Liver (tissue), 9 donors: Measurements from ENCODE around the gene LAMTOR2. TPM values are rescaled to one million over a fixed set of nuclear protein-coding genes. Genes with fewer than 3 reads are reported as not detected.
A peak's percentile ranks its signal among the peaks of the same experiment; 100 is the strongest.

Source experiments
- DNase-seq: peaks from one replicate; pipeline ENCODE4 v3.0.0-alpha.2; 2017; ENCODE audit warnings: low spot score
- H3K27ac ChIP-seq, 2 donors: one replicate each; pipeline ENCODE4 v1.7.0; 2013; ENCODE audit warnings: inconsistent platforms in 2 of 2, low read length in 2 of 2, control low read depth in 1 of 2, low read depth in 1 of 2, mild to moderate bottlenecking in 1 of 2
- H3K27me3 ChIP-seq, 4 donors: one replicate each; pipeline versions ENCODE4 v1.6.1 to v1.7.0; 2013; ENCODE audit warnings: low read length in 3 of 4, inconsistent platforms in 1 of 4, mild to moderate bottlenecking in 1 of 4, moderate library complexity in 1 of 4; ENCODE audit not compliant: control insufficient read depth in 4 of 4, insufficient read depth in 4 of 4
- H3K36me3 ChIP-seq, 4 donors: one replicate each; pipeline versions ENCODE4 v1.6.1 to v1.7.0; 2013; ENCODE audit warnings: low read length in 3 of 4, mild to moderate bottlenecking in 3 of 4, low read depth in 1 of 4, moderate library complexity in 1 of 4; ENCODE audit not compliant: control insufficient read depth in 4 of 4, insufficient read depth in 3 of 4
- H3K4me1 ChIP-seq, 4 donors: one replicate each; pipeline versions ENCODE4 v1.6.1 to v1.7.0; 2013; ENCODE audit warnings: low read length in 3 of 4, mild to moderate bottlenecking in 3 of 4, moderate library complexity in 1 of 4; ENCODE audit not compliant: control insufficient read depth in 4 of 4, insufficient read depth in 4 of 4
- H3K4me3 ChIP-seq, 3 donors: one replicate each; pipeline versions ENCODE4 v1.6.1 to v1.7.0; 2013; ENCODE audit warnings: low read length in 3 of 3, control low read depth in 1 of 3, low read depth in 1 of 3, mild to moderate bottlenecking in 1 of 3
- H3K9ac ChIP-seq, 2 donors: one replicate each; pipeline ENCODE4 v1.7.0; 2013; ENCODE audit warnings: low read length in 2 of 2, mild to moderate bottlenecking in 2 of 2, moderate library complexity in 2 of 2, control low read depth in 1 of 2, low read depth in 1 of 2
- H3K9me3 ChIP-seq, 4 donors: one replicate each; pipeline versions ENCODE4 v1.6.1 to v1.7.0; 2013; ENCODE audit warnings: low read length in 3 of 4; ENCODE audit not compliant: control insufficient read depth in 4 of 4
- ATF3 ChIP-seq: IDR thresholded peaks from 2 replicates; pipeline ENCODE4 v1.6.1; 2016; ENCODE audit warnings: antibody characterized with exemption
- EGR1 ChIP-seq, 2 donors: IDR thresholded peaks; 2 replicates each; pipeline ENCODE4 v1.6.1; 2016 to 2018; ENCODE audit warnings: antibody characterized with exemption in 2 of 2, low read depth in 2 of 2
- FOXA1 ChIP-seq: IDR thresholded peaks from 2 replicates; pipeline ENCODE4 v1.6.1; 2016; ENCODE audit warnings: antibody characterized with exemption
- FOXA2 ChIP-seq: IDR thresholded peaks from 2 replicates; pipeline ENCODE4 v1.6.1; 2016; ENCODE audit warnings: antibody characterized with exemption
- GABPA ChIP-seq, 2 donors: IDR thresholded peaks in 1 of 2; conservative IDR thresholded peaks in 1 of 2; 2 replicates each; pipeline ENCODE4 v1.6.1; 2016; ENCODE audit warnings: antibody characterized with exemption in 2 of 2, mild to moderate bottlenecking in 1 of 2, moderate library complexity in 1 of 2
- HNF4A ChIP-seq, 2 donors: conservative IDR thresholded peaks; 2 replicates each; pipeline ENCODE4 v1.6.1; 2016; ENCODE audit warnings: antibody characterized with exemption in 2 of 2, mild to moderate bottlenecking in 2 of 2
- HNF4G ChIP-seq: IDR thresholded peaks from 2 replicates; pipeline ENCODE4 v1.6.1; 2016; ENCODE audit warnings: antibody characterized with exemption
- JUND ChIP-seq, 2 donors: IDR thresholded peaks; 2 replicates each; pipeline ENCODE4 v1.6.1; 2016; ENCODE audit warnings: antibody characterized with exemption in 2 of 2
- NR2F2 ChIP-seq: IDR thresholded peaks from 2 replicates; pipeline ENCODE4 v1.6.1; 2016; ENCODE audit warnings: antibody characterized with exemption
- RAD21 ChIP-seq, 2 donors: IDR thresholded peaks; 2 replicates each; pipeline ENCODE4 v1.6.1; 2016; ENCODE audit warnings: antibody characterized with exemption in 2 of 2, mild to moderate bottlenecking in 2 of 2
- REST ChIP-seq: IDR thresholded peaks from 2 replicates; pipeline ENCODE4 v1.6.1; 2016; ENCODE audit warnings: antibody characterized with exemption, mild to moderate bottlenecking
- RXRA ChIP-seq, 2 donors: IDR thresholded peaks; 2 replicates each; pipeline ENCODE4 v1.6.1; 2017 to 2018; ENCODE audit warnings: antibody characterized with exemption in 2 of 2, mild to moderate bottlenecking in 1 of 2
- SP1 ChIP-seq: IDR thresholded peaks from 2 replicates; pipeline ENCODE4 v1.6.1; 2018; ENCODE audit warnings: antibody characterized with exemption, mild to moderate bottlenecking
- TAF1 ChIP-seq: conservative IDR thresholded peaks from 2 replicates; pipeline ENCODE4 v1.6.1; 2016; ENCODE audit warnings: antibody characterized with exemption, mild to moderate bottlenecking
- YY1 ChIP-seq: IDR thresholded peaks from 2 replicates; pipeline ENCODE4 v1.6.1; 2016; ENCODE audit warnings: antibody characterized with exemption, mild to moderate bottlenecking
- ZBTB33 ChIP-seq: IDR thresholded peaks from 2 replicates; pipeline ENCODE4 v1.6.1; 2016; ENCODE audit warnings: antibody characterized with exemption
- WGBS: extraction: QIAGEN DNeasy Blood & Tissue Kit; methylation state at CpG from one replicate; pipeline ENCODE4 v1.1.7; 2013; 5-methylcytosine and 5-hydroxymethylcytosine counted together
- polyA plus RNA-seq, 2 donors: library from polyadenylated mRNA; stranded (reverse) in 1 of 2; unstranded in 1 of 2; fragments of 200-250 nt in 1 of 2; fragments of >200 nt in 1 of 2; fragmentation: Nextera tagmentation in 1 of 2; extraction: Ambion mirVana in 1 of 2; gene quantifications; one replicate each; pipeline versions ENCODE4 v1.2.1 to v1.2.3, GENCODE V29; 2013 to 2015
- total RNA-seq, 2 donors: library from RNA; depleted of rRNA; stranded (reverse); fragments of >200 nt; gene quantifications; one replicate each; pipeline ENCODE4 v1.2.3, GENCODE V29; 2014
- TF ChIP-seq, protein P1 (sequence below): fragments of 150-350 bp; IDR thresholded peaks from 2 replicates; pipeline ENCODE4 v1.5.1; 2017; ENCODE audit warnings: improper control_type of control experiment, low read depth, low read length; ENCODE audit not compliant: missing input control
- TF ChIP-seq, protein P2 (sequence below): IDR thresholded peaks from 2 replicates; pipeline ENCODE4 v1.6.1; 2016; ENCODE audit warnings: antibody characterized with exemption
- donor health status: healthy.
- donor health status: healthy.
- donor health status: healthy.
- donor health status: healthy.
- donor health status: healthy.

LAMTOR2 gene
- total and polyA plus RNA-seq, 4 donors: 30.4 to 152 (median 79.0) TPM

GRCh38 chr1:156074661-156075060 is 20.1 kb downstream of the LAMTOR2 start:
- Histone ChIP-seq H3K27ac (no peak overlapping the region), H3K36me3 (no peaks in the 10 kb centered on the region), H3K27me3 (no peaks in the 10 kb centered on the region), H3K9ac (no peak overlapping the region), H3K4me1 (peaks cover 10 to 41% (median 29%) of the 10 kb centered on the region in 4 donors), H3K9me3 (no peaks in the 10 kb centered on the region), H3K4me3 (no peak overlapping the region)
- WGBS: 77% methylated on average over 8 of the region's 8 CpGs
- DNase-seq: no peak
- no peak for TF ChIP-seq HNF4A (conservative IDR thresholded peaks at IDR 0.05)
- TF ChIP-seq YY1: no peak

GRCh38 chr1:156075162-156075561 is 20.6 kb downstream of the LAMTOR2 start:
- 60% methylated on average over 3 of the region's 3 CpGs for WGBS
- DNase-seq: no peak
- Histone ChIP-seq H3K9me3 (no peaks in the 10 kb centered on the region), H3K27me3 (no peaks in the 10 kb centered on the region), H3K4me3 (peak overlapping the region in 2 of 3 donors; percentile 64 to 69), H3K27ac (peak overlapping the region; percentile 87 to 92), H3K4me1 (peaks cover 8 to 36% (median 25%) of the 10 kb centered on the region in 4 donors), H3K9ac (peak overlapping the region in 1 of 2 donors; percentile 69), H3K36me3 (no peaks in the 10 kb centered on the region)
- TF ChIP-seq, protein P1, sequence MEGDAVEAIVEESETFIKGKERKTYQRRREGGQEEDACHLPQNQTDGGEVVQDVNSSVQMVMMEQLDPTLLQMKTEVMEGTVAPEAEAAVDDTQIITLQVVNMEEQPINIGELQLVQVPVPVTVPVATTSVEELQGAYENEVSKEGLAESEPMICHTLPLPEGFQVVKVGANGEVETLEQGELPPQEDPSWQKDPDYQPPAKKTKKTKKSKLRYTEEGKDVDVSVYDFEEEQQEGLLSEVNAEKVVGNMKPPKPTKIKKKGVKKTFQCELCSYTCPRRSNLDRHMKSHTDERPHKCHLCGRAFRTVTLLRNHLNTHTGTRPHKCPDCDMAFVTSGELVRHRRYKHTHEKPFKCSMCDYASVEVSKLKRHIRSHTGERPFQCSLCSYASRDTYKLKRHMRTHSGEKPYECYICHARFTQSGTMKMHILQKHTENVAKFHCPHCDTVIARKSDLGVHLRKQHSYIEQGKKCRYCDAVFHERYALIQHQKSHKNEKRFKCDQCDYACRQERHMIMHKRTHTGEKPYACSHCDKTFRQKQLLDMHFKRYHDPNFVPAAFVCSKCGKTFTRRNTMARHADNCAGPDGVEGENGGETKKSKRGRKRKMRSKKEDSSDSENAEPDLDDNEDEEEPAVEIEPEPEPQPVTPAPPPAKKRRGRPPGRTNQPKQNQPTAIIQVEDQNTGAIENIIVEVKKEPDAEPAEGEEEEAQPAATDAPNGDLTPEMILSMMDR: no peak

- Histone ChIP-seq H3K9ac (peak overlapping the region; percentile 69 to 90), H3K4me1 (peaks cover 6 to 29% (median 19%) of the 10 kb centered on the region in 4 donors), H3K27me3 (no peaks in the 10 kb centered on the region), H3K9me3 (no peaks in the 10 kb centered on the region), H3K27ac (peak overlapping the region; percentile 87 to 92), H3K36me3 (no peaks in the 10 kb centered on the region), H3K4me3 (peak overlapping the region; percentile 64 to 86 (median 69))
- 32% methylated on average over 4 of the region's 4 CpGs for WGBS
- no peak for DNase-seq
- TF ChIP-seq YY1 (peak; percentile 2), EGR1 (IDR thresholded peaks at IDR 0.05; ENCODE audit: low read depth in 2 of 2) (peak; percentile 23 to 46), ZBTB33 (no peak), TAF1 (peak; percentile 69), GABPA (IDR thresholded peaks at IDR 0.05 in 1 of 2, conservative IDR thresholded peaks at IDR 0.05 in 1 of 2) (peak in 1 of 2 donors; percentile 32), HNF4A (conservative IDR thresholded peaks at IDR 0.05) (peak; percentile 53 to 71), RAD21 (IDR thresholded peaks at IDR 0.05) (peak in 1 of 2 donors; percentile 20), HNF4G (no peak), NR2F2 (peak; percentile 93), ATF3 (no peak), FOXA1 (no peak), JUND (IDR thresholded peaks at IDR 0.05) (no peak), REST (peak; percentile 34), RXRA (IDR thresholded peaks at IDR 0.05) (peak; percentile 77 to 82), SP1 (peak; percentile 60), FOXA2 (no peak)
- TF ChIP-seq, protein P2, sequence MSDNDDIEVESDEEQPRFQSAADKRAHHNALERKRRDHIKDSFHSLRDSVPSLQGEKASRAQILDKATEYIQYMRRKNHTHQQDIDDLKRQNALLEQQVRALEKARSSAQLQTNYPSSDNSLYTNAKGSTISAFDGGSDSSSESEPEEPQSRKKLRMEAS: no peak
- TF ChIP-seq, protein P1: no peak
Observed at GRCh38 chr1:156075775-156076204, 21.2 kb downstream of the LAMTOR2 start.
